Gastrocnemius medialis (tissue), 4 donors: Measurements from ENCODE around the gene FHOD3. TPM values are rescaled to one million over a fixed set of nuclear protein-coding genes. Genes with fewer than 3 reads are reported as not detected.

Source experiments
- ATAC-seq, 2 donors: fragments of 150-250 bp; one replicate each; pipeline ENCODE4 v1.9.1; 2016
- DNase-seq, 2 donors: peaks; one replicate each; pipeline ENCODE4 v3.0.0-alpha.2; 2019
- H3K27ac ChIP-seq, 4 donors: fragments of 200-600 bp; sonication (generic); 1 replicate in 1 of 4; 2 replicates in 3 of 4; pipeline ENCODE4 v1.5.1; 2016 to 2018; ENCODE audit warnings: mild to moderate bottlenecking in 2 of 4, moderate library complexity in 1 of 4
- H3K27me3 ChIP-seq, 3 donors: fragments of 200-600 bp; sonication (generic) in 2 of 3; 1 replicate in 1 of 3; 2 replicates in 2 of 3; pipeline versions ENCODE4 v1.5.1 to v1.6.0; 2016 to 2019; ENCODE audit warnings: mild to moderate bottlenecking in 1 of 3, moderate library complexity in 1 of 3
- H3K36me3 ChIP-seq, 2 donors: fragments of 200-600 bp; sonication (generic) in 1 of 2; one replicate each; pipeline ENCODE4 v1.5.1; 2017 to 2018
- H3K4me1 ChIP-seq, 2 donors: fragments of 200-600 bp; sonication (generic) in 1 of 2; one replicate each; pipeline ENCODE4 v1.5.1; 2016 to 2017; ENCODE audit warnings: mild to moderate bottlenecking in 2 of 2
- H3K4me3 ChIP-seq, 4 donors: fragments of 200-600 bp; sonication (generic) in 3 of 4; 1 replicate in 1 of 4; 2 replicates in 3 of 4; pipeline ENCODE4 v1.5.1; 2016 to 2019; ENCODE audit warnings: mild to moderate bottlenecking in 2 of 4
- H3K9me3 ChIP-seq, 3 donors: fragments of 200-600 bp; sonication (generic) in 2 of 3; 1 replicate in 1 of 3; 2 replicates in 2 of 3; pipeline ENCODE4 v1.5.1; 2016 to 2019
- POLR2A ChIP-seq, 2 donors: fragments of 450-650 bp; IDR thresholded peaks; one replicate each; pipeline ENCODE4 v1.6.1; 2017; ENCODE audit warnings: antibody characterized with exemption in 2 of 2, mild to moderate bottlenecking in 2 of 2, moderate library complexity in 2 of 2
- in situ Hi-C, 4 donors: fragments of 200-750 bp; cut with MboI; loops; one replicate each; pipeline versions ENCODE4 v1.15.0 to v1.8.0; 2017; ENCODE audit warnings: low sequenced_read_pairs in 4 of 4
- intact Hi-C: fragments of 100-400 bp; cut with DNase I; formaldehyde crosslinking; loops from one replicate; pipeline ENCODE4 v1.15.1; 2023; ENCODE audit warnings: low total_unique reads
- total RNA-seq, 4 donors: library from RNA; depleted of rRNA; stranded (reverse); fragments of >200 nt; gene quantifications; one replicate each; pipeline versions ENCODE4 v1.1.0 to v1.2.3, GENCODE V29; 2016
- TF ChIP-seq, protein P1 (sequence below), 5 experiments: fragments of 450-650 bp in 3 of 5; fragments of 200-600 bp in 2 of 5; sonication (generic) in 2 of 5; IDR thresholded peaks in 4 of 5; conservative IDR thresholded peaks in 1 of 5; 1 replicate in 4 of 5; 2 replicates in 1 of 5; pipeline ENCODE4 v1.5.1; 2016 to 2019; ENCODE audit warnings: antibody characterized with exemption in 5 of 5, mild to moderate bottlenecking in 3 of 5, moderate library complexity in 3 of 5

FHOD3 gene
- total RNA-seq, 4 donors from 2014 or later, result 10.0 to 32.5 (median 17.0) TPM

- H3K36me3 ChIP-seq, result no peaks in the 10 kb centered on the region
- H3K9me3 ChIP-seq, result no peaks in the 10 kb centered on the region
- H3K4me1 ChIP-seq, result no peaks in the 10 kb centered on the region
- in situ Hi-C loops, result loop anchor here in 1 of 4 donors (5.0 kb wide), 1 partner anchor 43 kb away; no protein-coding TSS in a partner anchor
- no peaks in the 10 kb centered on the region for H3K27me3 ChIP-seq
- TF ChIP-seq, protein P1, sequence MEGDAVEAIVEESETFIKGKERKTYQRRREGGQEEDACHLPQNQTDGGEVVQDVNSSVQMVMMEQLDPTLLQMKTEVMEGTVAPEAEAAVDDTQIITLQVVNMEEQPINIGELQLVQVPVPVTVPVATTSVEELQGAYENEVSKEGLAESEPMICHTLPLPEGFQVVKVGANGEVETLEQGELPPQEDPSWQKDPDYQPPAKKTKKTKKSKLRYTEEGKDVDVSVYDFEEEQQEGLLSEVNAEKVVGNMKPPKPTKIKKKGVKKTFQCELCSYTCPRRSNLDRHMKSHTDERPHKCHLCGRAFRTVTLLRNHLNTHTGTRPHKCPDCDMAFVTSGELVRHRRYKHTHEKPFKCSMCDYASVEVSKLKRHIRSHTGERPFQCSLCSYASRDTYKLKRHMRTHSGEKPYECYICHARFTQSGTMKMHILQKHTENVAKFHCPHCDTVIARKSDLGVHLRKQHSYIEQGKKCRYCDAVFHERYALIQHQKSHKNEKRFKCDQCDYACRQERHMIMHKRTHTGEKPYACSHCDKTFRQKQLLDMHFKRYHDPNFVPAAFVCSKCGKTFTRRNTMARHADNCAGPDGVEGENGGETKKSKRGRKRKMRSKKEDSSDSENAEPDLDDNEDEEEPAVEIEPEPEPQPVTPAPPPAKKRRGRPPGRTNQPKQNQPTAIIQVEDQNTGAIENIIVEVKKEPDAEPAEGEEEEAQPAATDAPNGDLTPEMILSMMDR (IDR thresholded peaks at IDR 0.05 in 4 of 5, conservative IDR thresholded peaks at IDR 0.05 in 1 of 5), result no peak
- TF ChIP-seq POLR2A (IDR thresholded peaks at IDR 0.05), result no peak
- H3K27ac ChIP-seq, result no peak overlapping the region
- intact Hi-C loops, result loop anchor here (1.0 kb wide), 1 partner anchor 40 kb away; no protein-coding TSS in a partner anchor
- no peak for ATAC-seq
- H3K4me3 ChIP-seq, result no peak overlapping the region
- DNase-seq, result no peak
Measured at GRCh38 chr18:36769172-36769571, 471.7 kb downstream of the FHOD3 start.

GRCh38 chr18:36769611-36770314 lies 472.2 kb downstream of the FHOD3 start:
- Histone ChIP-seq H3K4me1 (no peaks in the 10 kb centered on the region), H3K9me3 (no peaks in the 10 kb centered on the region), H3K27me3 (no peaks in the 10 kb centered on the region), H3K36me3 (no peaks in the 10 kb centered on the region), H3K27ac (no peak overlapping the region), H3K4me3 (no peak overlapping the region)
- TF ChIP-seq POLR2A (IDR thresholded peaks at IDR 0.05), result no peak
- TF ChIP-seq, protein P1 (IDR thresholded peaks at IDR 0.05 in 4 of 5, conservative IDR thresholded peaks at IDR 0.05 in 1 of 5), result peak; percentile 38 to 64 (median 54)
- ATAC-seq (peak; percentile 42 to 64), DNase-seq (peak in 1 of 2 donors; percentile 37)
- intact Hi-C loops, result loop anchor here (1.0 kb wide), 1 partner anchor 40 kb away; no protein-coding TSS in a partner anchor
- in situ Hi-C loops, result loop anchor here in 1 of 4 donors (5.0 kb wide), 1 partner anchor 43 kb away; no protein-coding TSS in a partner anchor

DNA sequence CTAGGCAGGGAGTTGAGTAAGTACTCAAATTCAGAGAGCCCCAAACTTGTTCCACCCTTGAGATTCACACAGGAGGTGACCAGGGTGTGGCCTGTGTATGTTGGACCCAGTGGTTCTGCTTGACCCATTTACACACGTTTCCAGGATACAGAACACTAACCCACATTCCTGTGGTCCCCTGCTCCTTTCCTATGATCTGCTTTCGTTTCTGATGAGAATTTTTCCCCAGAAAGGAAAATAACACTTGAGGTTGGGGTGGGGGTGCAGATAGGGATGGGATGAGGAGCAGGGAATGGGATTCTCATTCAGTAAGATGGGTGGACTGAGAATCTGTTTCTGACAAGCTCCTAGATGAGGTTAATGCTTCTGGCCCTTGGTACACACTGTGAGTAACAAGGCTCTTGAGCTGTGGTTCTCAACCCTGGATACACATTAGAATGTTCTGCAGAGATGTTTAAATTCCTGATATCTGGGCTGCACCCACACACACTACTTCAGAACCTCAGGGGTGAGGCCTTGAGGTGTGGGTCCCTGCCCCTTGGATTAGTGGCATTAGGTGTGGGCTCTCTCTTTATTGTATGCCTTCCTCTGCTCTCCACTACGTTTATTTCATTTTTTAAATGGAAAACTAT lies 472.9 kb downstream of the FHOD3 start:
- in situ Hi-C loops (no loop called here), intact Hi-C loops (no loop called here)
- Histone ChIP-seq H3K27ac (no peak overlapping the region), H3K4me3 (no peak overlapping the region), H3K4me1 (no peaks in the 10 kb centered on the region), H3K9me3 (no peaks in the 10 kb centered on the region), H3K27me3 (no peaks in the 10 kb centered on the region), H3K36me3 (no peaks in the 10 kb centered on the region)
- DNase-seq (no peak), ATAC-seq (no peak)
- TF ChIP-seq POLR2A (IDR thresholded peaks at IDR 0.05), result no peak
- TF ChIP-seq, protein P1 (IDR thresholded peaks at IDR 0.05 in 4 of 5, conservative IDR thresholded peaks at IDR 0.05 in 1 of 5), result no peak

DNA sequence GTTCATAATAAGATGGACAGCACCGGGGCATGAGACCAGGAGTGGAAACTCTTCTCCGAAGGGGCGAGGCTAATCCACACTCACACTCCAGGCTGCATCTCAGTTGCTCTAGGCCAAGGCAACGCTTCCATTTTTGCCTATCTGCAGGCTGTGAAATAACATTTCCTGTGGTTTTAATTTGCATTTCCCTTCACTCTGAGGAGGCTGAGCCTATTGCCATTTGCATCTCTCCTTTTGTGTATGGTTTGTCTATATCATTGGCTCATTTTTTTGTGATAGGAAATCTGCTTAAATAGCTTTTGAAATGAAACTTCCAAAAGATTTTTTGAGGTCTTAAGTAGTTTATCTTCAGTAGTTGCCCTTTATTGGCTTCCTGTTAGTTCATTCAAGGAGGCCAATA lies 473.7 kb downstream of the FHOD3 start:
- H3K9me3 ChIP-seq, result no peaks in the 10 kb centered on the region
- H3K27ac ChIP-seq, result no peak overlapping the region
- DNase-seq (no peak), ATAC-seq (no peak)
- TF ChIP-seq, protein P1 (IDR thresholded peaks at IDR 0.05 in 4 of 5, conservative IDR thresholded peaks at IDR 0.05 in 1 of 5), result no peak
- no peak for TF ChIP-seq POLR2A (IDR thresholded peaks at IDR 0.05)
- intact Hi-C loops, result no loop called here
- H3K36me3 ChIP-seq, result no peaks in the 10 kb centered on the region
- no peaks in the 10 kb centered on the region for H3K27me3 ChIP-seq
- H3K4me1 ChIP-seq, result peaks cover 4 to 5% of the 10 kb centered on the region in 2 donors
- H3K4me3 ChIP-seq, result no peak overlapping the region
- in situ Hi-C loops, result no loop called here
